ENCODE data around the gene OTOP2. TPM values are rescaled to one million over a fixed set of nuclear protein-coding genes. Genes with fewer than 3 reads are reported as not detected.
A peak's percentile ranks its signal among the peaks of the same experiment; 100 is the strongest.

OTOP2 gene
- total and polyA plus RNA-seq, 9 of the 15 experiments (the other 6 are each of a cell fraction or from before 2014, with no cell fraction given) = 0.04 to 0.36 (median 0.14) TPM; not detected in 1

DNA sequence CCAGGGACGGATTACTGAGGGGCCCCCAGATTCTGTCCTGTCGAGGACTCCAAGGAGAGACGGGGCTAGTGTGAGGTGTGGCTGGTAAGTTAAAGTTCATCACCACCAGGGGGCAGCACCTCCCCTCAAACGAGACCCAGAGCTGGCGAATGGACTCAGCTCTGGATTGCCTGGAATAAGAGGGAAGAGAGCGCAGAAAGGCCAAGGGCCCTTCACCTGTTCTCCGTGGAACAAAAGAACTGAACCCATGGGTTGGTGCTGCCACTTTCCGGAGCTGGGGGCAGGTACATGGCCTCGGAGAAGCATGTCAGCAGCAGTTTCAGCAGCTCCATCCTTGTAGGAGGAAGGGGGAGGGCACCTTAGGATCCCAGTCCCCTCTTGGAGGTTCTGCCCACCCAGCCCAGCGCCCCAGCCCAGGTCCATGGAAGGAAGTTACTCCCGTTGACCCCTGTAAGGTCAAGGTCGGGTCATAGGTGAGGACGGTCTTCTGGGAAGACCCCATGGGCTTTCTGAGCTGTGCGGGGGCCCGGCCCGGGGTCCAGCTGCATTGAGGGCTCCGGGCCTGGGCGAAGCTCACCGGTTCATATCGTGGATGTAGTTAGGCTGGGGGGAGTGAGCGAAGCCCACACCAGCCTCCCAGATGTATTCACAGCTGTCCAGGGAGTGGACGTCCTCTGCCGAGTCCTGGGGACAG is 37.7 kb downstream of the OTOP2 start (continued):
- TF ChIP-seq L3MBTL2 (IDR thresholded peaks at IDR 0.05) (peak; percentile 23; the same call in 1 of the 2 replicates), CBX5 (IDR thresholded peaks at IDR 0.05; ENCODE audit: borderline replicate concordance, low read depth) (no peak), ZNF121 (CRISPR knock-in tag; conservative IDR thresholded peaks at IDR 0.05) (no peak), RFX7 (CRISPR knock-in tag; IDR thresholded peaks at IDR 0.05) (no peak), RCOR1 (IDR thresholded peaks at IDR 0.05; ENCODE audit: borderline replicate concordance in 1 of 2, low read depth in 2 of 2, low read length in 2 of 2) (0 out of 4 replicates have a peak, but pooled peaks of 1 of the 2 experiments have one; percentile 10), NUFIP1 (IDR thresholded peaks at IDR 0.05; ENCODE audit: partially characterized antibody) (no peak), ZNF561 (CRISPR knock-in tag; conservative IDR thresholded peaks at IDR 0.05) (no peak), BMI1 (IDR thresholded peaks at IDR 0.05; ENCODE audit: low read length) (no peak), ARID2 (IDR thresholded peaks at IDR 0.05) (peak; percentile 94), CC2D1A (IDR thresholded peaks at IDR 0.05) (peak; percentile 83; the same call in 1 of the 2 replicates), MAZ (CRISPR knock-in tag; conservative IDR thresholded peaks at IDR 0.05 in 1 of 2, IDR thresholded peaks at IDR 0.05 in 1 of 2) (peak in 1 of 2 experiments; percentile 33; a peak in 1 of 4 replicates)
- TF ChIP-seq, protein P1, sequence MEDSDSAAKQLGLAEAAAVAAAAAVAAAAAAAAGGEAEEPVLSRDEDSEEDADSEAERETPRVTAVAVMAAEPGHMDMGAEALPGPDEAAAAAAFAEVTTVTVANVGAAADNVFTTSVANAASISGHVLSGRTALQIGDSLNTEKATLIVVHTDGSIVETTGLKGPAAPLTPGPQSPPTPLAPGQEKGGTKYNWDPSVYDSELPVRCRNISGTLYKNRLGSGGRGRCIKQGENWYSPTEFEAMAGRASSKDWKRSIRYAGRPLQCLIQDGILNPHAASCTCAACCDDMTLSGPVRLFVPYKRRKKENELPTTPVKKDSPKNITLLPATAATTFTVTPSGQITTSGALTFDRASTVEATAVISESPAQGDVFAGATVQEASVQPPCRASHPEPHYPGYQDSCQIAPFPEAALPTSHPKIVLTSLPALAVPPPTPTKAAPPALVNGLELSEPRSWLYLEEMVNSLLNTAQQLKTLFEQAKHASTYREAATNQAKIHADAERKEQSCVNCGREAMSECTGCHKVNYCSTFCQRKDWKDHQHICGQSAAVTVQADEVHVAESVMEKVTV (CRISPR knock-in tag; IDR thresholded peaks at IDR 0.05) = peak; percentile 91
- TF ChIP-seq, protein P2, sequence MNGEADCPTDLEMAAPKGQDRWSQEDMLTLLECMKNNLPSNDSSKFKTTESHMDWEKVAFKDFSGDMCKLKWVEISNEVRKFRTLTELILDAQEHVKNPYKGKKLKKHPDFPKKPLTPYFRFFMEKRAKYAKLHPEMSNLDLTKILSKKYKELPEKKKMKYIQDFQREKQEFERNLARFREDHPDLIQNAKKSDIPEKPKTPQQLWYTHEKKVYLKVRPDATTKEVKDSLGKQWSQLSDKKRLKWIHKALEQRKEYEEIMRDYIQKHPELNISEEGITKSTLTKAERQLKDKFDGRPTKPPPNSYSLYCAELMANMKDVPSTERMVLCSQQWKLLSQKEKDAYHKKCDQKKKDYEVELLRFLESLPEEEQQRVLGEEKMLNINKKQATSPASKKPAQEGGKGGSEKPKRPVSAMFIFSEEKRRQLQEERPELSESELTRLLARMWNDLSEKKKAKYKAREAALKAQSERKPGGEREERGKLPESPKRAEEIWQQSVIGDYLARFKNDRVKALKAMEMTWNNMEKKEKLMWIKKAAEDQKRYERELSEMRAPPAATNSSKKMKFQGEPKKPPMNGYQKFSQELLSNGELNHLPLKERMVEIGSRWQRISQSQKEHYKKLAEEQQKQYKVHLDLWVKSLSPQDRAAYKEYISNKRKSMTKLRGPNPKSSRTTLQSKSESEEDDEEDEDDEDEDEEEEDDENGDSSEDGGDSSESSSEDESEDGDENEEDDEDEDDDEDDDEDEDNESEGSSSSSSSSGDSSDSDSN (IDR thresholded peaks at IDR 0.05; ENCODE audit: borderline replicate concordance in 1 of 2, low read depth in 2 of 2, low read length in 2 of 2) = no peak
- TF ChIP-seq, protein P3, sequence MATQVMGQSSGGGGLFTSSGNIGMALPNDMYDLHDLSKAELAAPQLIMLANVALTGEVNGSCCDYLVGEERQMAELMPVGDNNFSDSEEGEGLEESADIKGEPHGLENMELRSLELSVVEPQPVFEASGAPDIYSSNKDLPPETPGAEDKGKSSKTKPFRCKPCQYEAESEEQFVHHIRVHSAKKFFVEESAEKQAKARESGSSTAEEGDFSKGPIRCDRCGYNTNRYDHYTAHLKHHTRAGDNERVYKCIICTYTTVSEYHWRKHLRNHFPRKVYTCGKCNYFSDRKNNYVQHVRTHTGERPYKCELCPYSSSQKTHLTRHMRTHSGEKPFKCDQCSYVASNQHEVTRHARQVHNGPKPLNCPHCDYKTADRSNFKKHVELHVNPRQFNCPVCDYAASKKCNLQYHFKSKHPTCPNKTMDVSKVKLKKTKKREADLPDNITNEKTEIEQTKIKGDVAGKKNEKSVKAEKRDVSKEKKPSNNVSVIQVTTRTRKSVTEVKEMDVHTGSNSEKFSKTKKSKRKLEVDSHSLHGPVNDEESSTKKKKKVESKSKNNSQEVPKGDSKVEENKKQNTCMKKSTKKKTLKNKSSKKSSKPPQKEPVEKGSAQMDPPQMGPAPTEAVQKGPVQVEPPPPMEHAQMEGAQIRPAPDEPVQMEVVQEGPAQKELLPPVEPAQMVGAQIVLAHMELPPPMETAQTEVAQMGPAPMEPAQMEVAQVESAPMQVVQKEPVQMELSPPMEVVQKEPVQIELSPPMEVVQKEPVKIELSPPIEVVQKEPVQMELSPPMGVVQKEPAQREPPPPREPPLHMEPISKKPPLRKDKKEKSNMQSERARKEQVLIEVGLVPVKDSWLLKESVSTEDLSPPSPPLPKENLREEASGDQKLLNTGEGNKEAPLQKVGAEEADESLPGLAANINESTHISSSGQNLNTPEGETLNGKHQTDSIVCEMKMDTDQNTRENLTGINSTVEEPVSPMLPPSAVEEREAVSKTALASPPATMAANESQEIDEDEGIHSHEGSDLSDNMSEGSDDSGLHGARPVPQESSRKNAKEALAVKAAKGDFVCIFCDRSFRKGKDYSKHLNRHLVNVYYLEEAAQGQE (IDR thresholded peaks at IDR 0.05; ENCODE audit: borderline replicate concordance) = peak; percentile 93
- TF ChIP-seq, protein P3 (CRISPR knock-in tag; IDR thresholded peaks at IDR 0.05; ENCODE audit: low read depth) = no peak
